ENCODE data around the gene SMYD3. TPM values are rescaled to one million over a fixed set of nuclear protein-coding genes. Genes with fewer than 3 reads are reported as not detected.

The SMYD3 gene
- total and polyA plus RNA-seq, 2 of the 13 experiments (the other 11 are each of a cell fraction or from before 2014, with no cell fraction given), result 27.7 to 35.8 TPM

GRCh38 chr1:246187834-246188372, 319.2 kb downstream of the SMYD3 start (continued):
- TF ChIP-seq XBP1 (CRISPR knock-in tag; IDR thresholded peaks at IDR 0.05) (no peak), ZBTB20 (CRISPR knock-in tag; IDR thresholded peaks at IDR 0.05; ENCODE audit: borderline replicate concordance, low read depth) (no peak), MXD1 (CRISPR knock-in tag; IDR thresholded peaks at IDR 0.05) (no peak), PREB (CRISPR knock-in tag; IDR thresholded peaks at IDR 0.05) (no peak), ARID3A (IDR thresholded peaks at IDR 0.05; ENCODE audit: low read depth, low read length) (peak; percentile 53; the same call in 1 of the 2 replicates), SMC3 (IDR thresholded peaks at IDR 0.05; ENCODE audit: low read length) (peak; percentile 31; the same call in 1 of the 2 replicates), MTERF4 (CRISPR knock-in tag; IDR thresholded peaks at IDR 0.05) (no peak), GATA4 (IDR thresholded peaks at IDR 0.05; ENCODE audit: borderline replicate concordance, low read depth) (no peak), ZZZ3 (CRISPR knock-in tag; IDR thresholded peaks at IDR 0.05; ENCODE audit: borderline replicate concordance) (no peak), GABPA (IDR thresholded peaks at IDR 0.05; ENCODE audit: low read depth, low read length) (no peak), GABPA (CRISPR knock-in tag; IDR thresholded peaks at IDR 0.05; ENCODE audit: low read depth) (no peak), FOXK1 (CRISPR knock-in tag; IDR thresholded peaks at IDR 0.05; ENCODE audit: borderline replicate concordance, low read depth) (no peak; the same call in 1 of the 2 replicates), SSRP1 (CRISPR knock-in tag; IDR thresholded peaks at IDR 0.05) (no peak), HDAC1 (CRISPR knock-in tag; IDR thresholded peaks at IDR 0.05) (no peak; the same call in 1 of the 2 replicates), ZNF740 (CRISPR knock-in tag; IDR thresholded peaks at IDR 0.05) (no peak), FOXP1 (IDR thresholded peaks at IDR 0.05) (no peak), FOXP1 (CRISPR knock-in tag; IDR thresholded peaks at IDR 0.05) (peak; percentile 57; the same call in 1 of the 2 replicates), FOXM1 (CRISPR knock-in tag; IDR thresholded peaks at IDR 0.05) (no peak), RBM22 (optimal IDR thresholded peaks at IDR 0.05; ENCODE audit: low read length) (no peak), ZNF550 (CRISPR knock-in tag; IDR thresholded peaks at IDR 0.05; ENCODE audit: borderline replicate concordance) (no peak), CBFB (CRISPR knock-in tag; IDR thresholded peaks at IDR 0.05) (no peak), CREB3 (CRISPR knock-in tag; IDR thresholded peaks at IDR 0.05) (no peak), SYNCRIP (IDR thresholded peaks at IDR 0.05; ENCODE audit: insufficient read depth, low read depth, low read length) (no peak), GMEB1 (CRISPR knock-in tag; IDR thresholded peaks at IDR 0.05; ENCODE audit: borderline replicate concordance) (no peak)
